Measurements from ENCODE around the gene S1PR2.

The S1PR2 gene

DNA sequence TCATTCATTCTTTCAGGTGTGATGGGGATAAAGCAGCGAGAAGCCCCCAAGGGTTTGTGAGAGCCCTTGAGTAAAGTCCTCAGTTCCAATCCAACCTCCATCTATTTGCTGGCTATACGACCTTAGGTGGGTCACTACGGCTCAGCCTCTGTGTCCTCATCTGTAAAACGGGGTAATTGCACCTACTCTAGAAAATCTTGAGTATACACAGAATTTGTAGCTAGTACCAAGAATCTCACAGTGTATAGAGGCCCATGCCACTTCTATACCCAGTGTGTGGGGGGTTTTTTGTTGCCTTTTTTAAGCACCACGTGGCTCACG is 36.0 kb downstream of the S1PR2 start:
- Histone ChIP-seq H3K36me3 (peaks cover 36% of the 10 kb centered on the region), H3K27me3 (ENCODE audit: insufficient read depth, low read depth, severe bottlenecking) (no peaks in the 10 kb centered on the region), H3K9me3 (ENCODE audit: severe bottlenecking) (no peaks in the 10 kb centered on the region), H3K4me3 (ENCODE audit: low read depth, low read length) (peak overlapping the region; percentile 91), H3K27ac (peak overlapping the region; percentile 99)
- DNase-seq, result no peak
- TF ChIP-seq, protein P1, sequence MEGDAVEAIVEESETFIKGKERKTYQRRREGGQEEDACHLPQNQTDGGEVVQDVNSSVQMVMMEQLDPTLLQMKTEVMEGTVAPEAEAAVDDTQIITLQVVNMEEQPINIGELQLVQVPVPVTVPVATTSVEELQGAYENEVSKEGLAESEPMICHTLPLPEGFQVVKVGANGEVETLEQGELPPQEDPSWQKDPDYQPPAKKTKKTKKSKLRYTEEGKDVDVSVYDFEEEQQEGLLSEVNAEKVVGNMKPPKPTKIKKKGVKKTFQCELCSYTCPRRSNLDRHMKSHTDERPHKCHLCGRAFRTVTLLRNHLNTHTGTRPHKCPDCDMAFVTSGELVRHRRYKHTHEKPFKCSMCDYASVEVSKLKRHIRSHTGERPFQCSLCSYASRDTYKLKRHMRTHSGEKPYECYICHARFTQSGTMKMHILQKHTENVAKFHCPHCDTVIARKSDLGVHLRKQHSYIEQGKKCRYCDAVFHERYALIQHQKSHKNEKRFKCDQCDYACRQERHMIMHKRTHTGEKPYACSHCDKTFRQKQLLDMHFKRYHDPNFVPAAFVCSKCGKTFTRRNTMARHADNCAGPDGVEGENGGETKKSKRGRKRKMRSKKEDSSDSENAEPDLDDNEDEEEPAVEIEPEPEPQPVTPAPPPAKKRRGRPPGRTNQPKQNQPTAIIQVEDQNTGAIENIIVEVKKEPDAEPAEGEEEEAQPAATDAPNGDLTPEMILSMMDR (IDR thresholded peaks at IDR 0.05; ENCODE audit: low read depth, low read length), result no peak

- peak; percentile 98 for DNase-seq
- Histone ChIP-seq H3K27me3 (ENCODE audit: insufficient read depth, low read depth, severe bottlenecking) (no peaks in the 10 kb centered on the region), H3K27ac (peak within 1 kb of the TSS; percentile 99), H3K9me3 (ENCODE audit: severe bottlenecking) (no peaks in the 10 kb centered on the region), H3K4me3 (ENCODE audit: low read depth, low read length) (peak within 1 kb of the TSS; percentile 91), H3K36me3 (peaks cover 37% of the 10 kb centered on the region)
- TF ChIP-seq, protein P1 (IDR thresholded peaks at IDR 0.05; ENCODE audit: low read depth, low read length), result no peak
Observed at GRCh38 chr19:10194500-10195198, 36.5 kb downstream of the S1PR2 start, which contains the start of gene DNMT1. DNMT1 (minus strand) TSS chr19:10194953; CDS start chr19:10194899, 54 bp downstream.

DNA sequence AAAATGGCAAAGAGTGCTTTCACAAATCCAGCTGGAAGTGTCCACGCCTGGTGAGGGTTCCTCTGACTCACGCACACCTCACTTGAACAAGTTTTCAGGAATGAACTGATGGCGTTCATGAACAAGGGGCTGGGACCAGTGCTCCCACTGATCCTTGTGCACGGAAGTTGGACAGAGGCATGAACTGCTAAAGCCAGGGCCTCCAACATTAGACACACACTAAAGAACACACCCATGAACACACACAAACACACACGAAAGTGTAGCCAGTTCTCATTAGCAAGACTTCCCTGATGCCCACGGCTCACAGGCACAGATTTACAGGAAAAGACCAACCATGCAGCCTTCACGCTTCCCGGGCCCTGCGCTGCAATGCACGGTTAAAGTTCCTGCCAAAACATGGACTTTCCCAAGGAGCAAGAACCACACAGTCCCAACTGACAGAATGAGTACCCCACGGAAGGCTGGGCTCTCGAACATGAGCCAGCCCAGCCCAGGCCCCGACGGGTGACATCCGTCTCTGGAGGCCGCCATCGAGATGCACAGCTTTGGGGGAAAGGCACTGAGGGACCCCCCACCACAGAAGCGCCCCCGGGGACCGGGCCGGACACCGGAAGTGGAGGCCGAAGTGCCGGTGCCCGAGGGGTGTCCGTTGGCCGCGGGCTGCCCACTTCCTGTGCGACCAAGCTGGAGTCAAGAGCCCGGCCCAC is 37.2 kb downstream of the S1PR2 start:
- Histone ChIP-seq H3K36me3 (peaks cover 42% of the 10 kb centered on the region), H3K27ac (peak overlapping the region; percentile 99), H3K4me3 (ENCODE audit: low read depth, low read length) (peak overlapping the region; percentile 91), H3K9me3 (ENCODE audit: severe bottlenecking) (no peaks in the 10 kb centered on the region), H3K27me3 (ENCODE audit: insufficient read depth, low read depth, severe bottlenecking) (no peaks in the 10 kb centered on the region)
- DNase-seq, result no peak
- TF ChIP-seq, protein P1 (IDR thresholded peaks at IDR 0.05; ENCODE audit: low read depth, low read length), result no peak

- Histone ChIP-seq H3K27me3 (ENCODE audit: insufficient read depth, low read depth, severe bottlenecking) (no peaks in the 10 kb centered on the region), H3K36me3 (peaks cover 52% of the 10 kb centered on the region), H3K9me3 (ENCODE audit: severe bottlenecking) (no peaks in the 10 kb centered on the region), H3K4me3 (ENCODE audit: low read depth, low read length) (no peak overlapping the region; the same call in 1 of the 2 replicates), H3K27ac (peak overlapping the region; percentile 99; the same call in 1 of the 2 replicates)
- TF ChIP-seq, protein P1 (IDR thresholded peaks at IDR 0.05; ENCODE audit: low read depth, low read length), result no peak
- no peak for DNase-seq
Observed at GRCh38 chr19:10192922-10193321, 38.2 kb downstream of the S1PR2 start.

DNA sequence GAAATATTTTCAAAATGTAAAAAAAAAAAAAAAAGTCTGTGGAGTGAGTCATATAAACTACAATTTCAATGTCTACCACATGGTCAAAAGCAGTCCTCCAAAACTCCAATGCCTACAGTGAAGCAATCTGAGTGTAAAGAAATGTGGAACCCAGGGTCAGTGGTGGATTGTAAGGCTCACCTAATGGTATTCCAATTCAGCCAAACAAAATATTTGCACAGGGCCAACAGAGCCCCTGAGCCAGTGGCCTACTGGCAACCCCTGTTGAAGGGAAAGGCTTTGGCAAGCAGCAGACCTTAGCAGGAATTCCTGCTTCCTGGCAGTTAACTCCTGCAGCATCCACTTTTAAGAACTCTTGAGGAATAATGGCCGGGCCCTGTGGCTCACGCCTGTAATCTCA is 39.8 kb downstream of the S1PR2 start:
- TF ChIP-seq, protein P1 (IDR thresholded peaks at IDR 0.05; ENCODE audit: low read depth, low read length), result no peak
- Histone ChIP-seq H3K36me3 (peaks cover 65% of the 10 kb centered on the region), H3K4me3 (ENCODE audit: low read depth, low read length) (no peak overlapping the region), H3K9me3 (ENCODE audit: severe bottlenecking) (no peaks in the 10 kb centered on the region), H3K27me3 (ENCODE audit: insufficient read depth, low read depth, severe bottlenecking) (no peaks in the 10 kb centered on the region), H3K27ac (peak overlapping the region; percentile 62)
- DNase-seq, result no peak

Measured in WERI-Rb-1 (cell line).